Activated T-cell treated with anti-CD3 and anti-CD28 coated beads, Interleukin-2, amount 50 U/mL, for 24 hours (primary cell): ENCODE results near the gene TMPRSS7.

Experiments
- DNase-seq: peaks from one replicate; pipeline ENCODE4 v3.0.0-alpha.2; 2020
- H3K27ac Mint-ChIP-seq: 2 replicates; pipeline ENCODE4 v1.8.0; 2020; ENCODE audit warnings: mild to moderate bottlenecking, mixed read lengths
- H3K27me3 Mint-ChIP-seq: 2 replicates; pipeline ENCODE4 v1.8.0; 2020; ENCODE audit warnings: mixed read lengths
- H3K36me3 Mint-ChIP-seq: 2 replicates; pipeline ENCODE4 v1.8.0; 2020; ENCODE audit warnings: low read depth, mixed read lengths
- H3K4me1 Mint-ChIP-seq: 2 replicates; pipeline ENCODE4 v1.8.0; 2020; ENCODE audit warnings: low read depth, mixed read lengths
- H3K4me3 Mint-ChIP-seq: 2 replicates; pipeline ENCODE4 v1.8.0; 2020; ENCODE audit warnings: mild to moderate bottlenecking, moderate library complexity, mixed read lengths
- H3K9me3 Mint-ChIP-seq: 2 replicates; pipeline ENCODE4 v1.8.0; 2020; ENCODE audit warnings: mixed read lengths

Gene TMPRSS7

GRCh38 chr3:112004669-112005068 lies 29.9 kb upstream of the TMPRSS7 start:
- H3K9me3 Mint-ChIP-seq: no peaks in the 10 kb centered on the region
- H3K4me1 Mint-ChIP-seq: peaks cover 58% of the 10 kb centered on the region
- no peaks in the 10 kb centered on the region for H3K27me3 Mint-ChIP-seq
- no peak overlapping the region for H3K4me3 Mint-ChIP-seq
- no peaks in the 10 kb centered on the region for H3K36me3 Mint-ChIP-seq
- peak overlapping the region; percentile 94 for H3K27ac Mint-ChIP-seq
- DNase-seq: no peak

- Mint-ChIP-seq H3K36me3 (no peaks in the 10 kb centered on the region), H3K9me3 (no peaks in the 10 kb centered on the region), H3K27me3 (no peaks in the 10 kb centered on the region), H3K27ac (peak overlapping the region; percentile 94), H3K4me1 (peaks cover 55% of the 10 kb centered on the region), H3K4me3 (no peak overlapping the region)
- DNase-seq: no peak
Observed at GRCh38 chr3:112005091-112005672, 29.4 kb upstream of the TMPRSS7 start.

- Mint-ChIP-seq H3K27ac (no peak overlapping the region), H3K4me3 (no peak overlapping the region), H3K27me3 (no peaks in the 10 kb centered on the region), H3K36me3 (no peaks in the 10 kb centered on the region), H3K9me3 (no peaks in the 10 kb centered on the region), H3K4me1 (peaks cover 36% of the 10 kb centered on the region)
- DNase-seq: no peak
Observed at GRCh38 chr3:112007633-112008032, 26.9 kb upstream of the TMPRSS7 start.

DNA sequence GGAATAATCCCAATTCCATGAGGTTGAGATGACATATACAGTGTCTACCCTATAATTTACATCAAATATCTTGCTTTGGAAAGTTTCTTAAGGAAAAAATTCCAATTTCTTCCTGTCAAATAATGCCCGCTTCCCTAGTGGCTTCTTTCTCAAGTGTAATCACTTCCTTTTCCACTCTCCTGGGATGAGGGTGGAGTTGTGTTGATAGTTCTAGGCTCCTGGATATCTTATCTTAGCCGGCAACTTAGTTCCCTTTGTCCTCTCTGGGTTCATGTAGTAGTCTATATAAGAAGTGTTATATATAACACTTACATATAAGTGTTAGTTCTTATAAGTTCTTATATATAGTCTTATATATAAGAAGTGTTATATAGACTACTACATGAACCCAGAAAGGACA lies 24.9 kb upstream of the TMPRSS7 start:
- H3K9me3 Mint-ChIP-seq: no peaks in the 10 kb centered on the region
- no peak for DNase-seq
- H3K4me1 Mint-ChIP-seq: peaks cover 30% of the 10 kb centered on the region
- no peaks in the 10 kb centered on the region for H3K36me3 Mint-ChIP-seq
- no peak overlapping the region for H3K27ac Mint-ChIP-seq
- no peaks in the 10 kb centered on the region for H3K27me3 Mint-ChIP-seq
- H3K4me3 Mint-ChIP-seq: no peak overlapping the region

DNA sequence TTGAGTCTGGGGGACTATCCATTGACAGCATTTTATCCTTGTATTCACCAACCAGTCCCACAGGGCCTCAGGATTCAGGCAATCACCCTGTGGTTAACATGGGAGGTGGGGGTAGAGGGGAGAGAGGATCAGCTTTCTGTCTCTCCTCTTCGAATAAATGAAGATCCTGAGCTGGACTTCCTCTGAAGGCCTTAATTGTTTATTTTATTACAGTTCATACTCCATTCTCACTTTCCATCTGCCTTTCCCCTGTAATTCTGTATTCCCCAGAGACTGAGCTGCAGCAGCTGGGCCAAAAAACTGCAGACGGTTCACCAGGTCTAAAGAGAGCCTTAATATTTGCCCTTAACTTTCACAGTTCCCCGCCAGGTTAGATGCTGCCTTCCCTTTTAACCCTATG lies 23.9 kb upstream of the TMPRSS7 start:
- H3K27ac Mint-ChIP-seq: no peak overlapping the region
- no peaks in the 10 kb centered on the region for H3K27me3 Mint-ChIP-seq
- H3K4me1 Mint-ChIP-seq: peaks cover 22% of the 10 kb centered on the region
- H3K9me3 Mint-ChIP-seq: no peaks in the 10 kb centered on the region
- H3K36me3 Mint-ChIP-seq: no peaks in the 10 kb centered on the region
- no peak for DNase-seq
- H3K4me3 Mint-ChIP-seq: no peak overlapping the region

DNA sequence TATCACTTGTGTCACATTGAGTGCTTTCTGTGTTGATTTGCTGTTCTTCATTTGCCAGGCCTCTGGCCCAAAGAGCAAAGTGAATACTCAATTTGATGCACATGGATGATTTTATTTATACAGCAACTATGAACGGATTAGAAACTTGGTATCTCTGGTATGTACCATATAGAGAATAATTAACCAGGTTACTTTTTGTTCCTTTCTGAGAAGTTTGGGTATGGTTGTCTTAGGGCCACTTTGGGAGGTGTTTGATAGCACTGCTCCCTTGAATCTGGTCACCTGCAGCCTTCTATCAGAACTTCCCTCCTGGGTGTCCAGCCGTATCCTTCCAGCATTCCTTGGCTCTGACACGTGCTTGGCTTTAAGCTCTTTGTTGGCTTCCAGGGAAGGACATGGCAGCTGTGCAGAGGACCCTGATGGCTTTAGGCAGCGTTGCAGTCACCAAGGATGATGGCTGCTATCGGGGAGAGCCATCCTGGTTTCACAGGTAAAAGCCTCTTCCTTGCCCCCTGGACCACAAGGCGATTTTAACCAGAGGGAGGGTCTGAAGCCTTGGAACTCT lies 23.1 kb upstream of the TMPRSS7 start:
- no peaks in the 10 kb centered on the region for H3K27me3 Mint-ChIP-seq
- H3K36me3 Mint-ChIP-seq: no peaks in the 10 kb centered on the region
- no peaks in the 10 kb centered on the region for H3K9me3 Mint-ChIP-seq
- H3K27ac Mint-ChIP-seq: no peak overlapping the region
- DNase-seq: no peak
- peaks cover 22% of the 10 kb centered on the region for H3K4me1 Mint-ChIP-seq
- no peak overlapping the region for H3K4me3 Mint-ChIP-seq

DNA sequence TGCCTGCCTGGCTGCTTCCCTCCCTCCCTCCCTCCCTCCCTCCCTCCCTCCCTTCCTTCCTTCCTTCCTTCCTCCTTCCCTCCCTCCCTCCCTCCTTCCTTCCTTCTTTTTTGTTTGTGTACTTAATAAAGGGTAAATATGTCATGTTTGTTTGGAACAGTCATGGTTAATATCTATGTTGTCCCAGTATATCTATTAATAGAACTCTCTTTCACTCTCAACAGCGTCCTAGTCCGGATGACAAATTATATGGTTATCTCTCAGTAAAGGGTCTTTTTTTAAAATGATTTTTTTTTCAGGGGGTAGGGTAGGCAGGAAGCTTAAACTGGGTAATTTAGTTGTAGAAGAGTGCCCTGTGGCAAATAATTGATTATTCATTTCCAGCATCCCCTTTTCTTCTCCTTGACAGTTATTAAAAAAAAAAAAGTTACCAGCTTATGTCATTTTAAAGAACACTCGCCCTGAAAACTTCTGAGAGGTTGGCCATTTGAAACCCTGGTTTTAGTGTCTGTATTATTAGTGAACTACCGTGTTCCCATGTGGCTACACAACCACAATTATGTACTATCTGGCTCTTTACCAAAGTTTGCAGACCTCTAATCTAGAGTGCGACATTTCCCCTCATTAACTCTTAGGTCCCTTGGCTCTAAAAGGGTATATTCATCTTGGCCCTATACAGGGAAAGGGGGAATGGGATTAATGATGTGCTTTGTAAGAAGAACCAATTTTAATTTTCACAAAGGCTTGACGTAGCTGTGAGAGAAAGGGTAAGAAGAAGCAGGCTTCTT lies 22.1 kb upstream of the TMPRSS7 start:
- Mint-ChIP-seq H3K36me3 (no peaks in the 10 kb centered on the region), H3K4me1 (peaks cover 22% of the 10 kb centered on the region), H3K27ac (no peak overlapping the region), H3K27me3 (no peaks in the 10 kb centered on the region), H3K4me3 (no peak overlapping the region), H3K9me3 (no peaks in the 10 kb centered on the region)
- DNase-seq: no peak

GRCh38 chr3:112013058-112013783 lies 21.3 kb upstream of the TMPRSS7 start:
- Mint-ChIP-seq H3K27me3 (no peaks in the 10 kb centered on the region), H3K4me3 (no peak overlapping the region), H3K9me3 (no peaks in the 10 kb centered on the region), H3K36me3 (no peaks in the 10 kb centered on the region), H3K27ac (peak overlapping the region; percentile 7), H3K4me1 (peaks cover 24% of the 10 kb centered on the region)
- DNase-seq: peak; percentile 72

GRCh38 chr3:112013784-112014143 lies 20.8 kb upstream of the TMPRSS7 start:
- Mint-ChIP-seq H3K9me3 (no peaks in the 10 kb centered on the region), H3K4me3 (no peak overlapping the region), H3K27ac (no peak overlapping the region), H3K36me3 (no peaks in the 10 kb centered on the region), H3K4me1 (peaks cover 24% of the 10 kb centered on the region), H3K27me3 (no peaks in the 10 kb centered on the region)
- no peak for DNase-seq

DNA sequence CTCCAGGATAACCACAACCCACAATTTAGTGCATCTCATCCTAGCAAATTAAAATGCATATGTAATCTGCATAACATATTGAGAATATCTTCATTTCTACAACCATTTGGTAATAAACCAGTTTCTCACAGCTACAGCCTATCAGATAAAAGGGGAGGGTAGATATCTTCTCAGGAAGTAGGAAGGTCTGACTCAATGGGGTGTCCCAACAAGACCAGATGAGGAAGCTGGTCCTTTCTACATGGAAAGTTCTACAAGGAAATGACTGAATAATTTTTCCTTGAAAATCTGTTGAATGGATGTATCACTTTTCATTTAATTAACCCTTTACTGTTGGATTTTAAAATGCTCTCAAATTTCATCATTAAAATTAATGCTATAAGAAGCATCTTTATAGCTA lies 17.4 kb upstream of the TMPRSS7 start:
- peaks cover 24% of the 10 kb centered on the region for H3K4me1 Mint-ChIP-seq
- no peak for DNase-seq
- no peak overlapping the region for H3K4me3 Mint-ChIP-seq
- no peak overlapping the region for H3K27ac Mint-ChIP-seq
- no peaks in the 10 kb centered on the region for H3K9me3 Mint-ChIP-seq
- H3K27me3 Mint-ChIP-seq: no peaks in the 10 kb centered on the region
- H3K36me3 Mint-ChIP-seq: no peaks in the 10 kb centered on the region

- Mint-ChIP-seq H3K27me3 (no peaks in the 10 kb centered on the region), H3K27ac (no peak overlapping the region), H3K4me3 (no peak overlapping the region), H3K36me3 (no peaks in the 10 kb centered on the region), H3K9me3 (no peaks in the 10 kb centered on the region), H3K4me1 (peaks cover 13% of the 10 kb centered on the region)
- no peak for DNase-seq
Observed at GRCh38 chr3:112018712-112019111, 15.8 kb upstream of the TMPRSS7 start.

DNA sequence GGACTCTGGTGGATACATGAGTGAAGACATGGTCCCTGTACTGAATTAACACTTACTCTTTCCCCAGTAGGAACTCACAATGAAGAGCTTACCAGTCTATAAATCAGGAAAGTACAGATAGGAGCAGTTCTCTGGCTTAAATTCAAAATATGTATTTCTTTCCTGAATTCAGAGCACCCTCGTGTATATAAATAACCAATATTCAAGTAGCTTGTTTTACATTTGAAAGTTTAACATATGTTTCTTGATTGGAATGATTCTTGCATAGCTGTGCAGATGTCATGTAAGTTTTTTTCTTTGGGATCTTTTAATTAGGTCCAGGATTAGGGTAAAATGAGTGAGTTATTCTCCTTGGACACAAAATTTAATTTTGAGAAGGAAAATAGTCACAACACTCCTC lies 14.8 kb upstream of the TMPRSS7 start:
- Mint-ChIP-seq H3K4me3 (no peak overlapping the region), H3K36me3 (no peaks in the 10 kb centered on the region), H3K9me3 (no peaks in the 10 kb centered on the region), H3K4me1 (peaks cover 9% of the 10 kb centered on the region), H3K27ac (no peak overlapping the region), H3K27me3 (no peaks in the 10 kb centered on the region)
- DNase-seq: no peak

DNA sequence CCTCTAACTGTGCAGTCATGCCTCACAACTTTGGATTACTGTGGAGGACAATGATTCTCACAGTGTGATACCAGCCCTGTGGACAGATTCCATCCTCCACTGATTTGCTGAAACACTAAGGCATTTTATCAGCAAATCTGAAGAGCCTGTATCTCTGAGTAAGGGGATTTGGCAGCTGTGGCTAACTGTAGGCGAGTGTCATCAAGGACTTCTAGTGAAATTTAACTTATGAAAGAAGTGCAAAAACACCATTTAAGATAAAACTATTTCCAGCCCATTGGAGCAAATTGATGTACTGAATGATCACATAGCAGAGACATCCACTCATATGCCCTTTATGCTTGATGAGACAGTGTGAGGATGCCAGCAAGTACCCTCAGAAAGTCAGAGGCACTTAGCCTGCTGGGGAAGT lies 13.9 kb upstream of the TMPRSS7 start:
- Mint-ChIP-seq H3K4me3 (no peak overlapping the region), H3K9me3 (no peaks in the 10 kb centered on the region), H3K36me3 (no peaks in the 10 kb centered on the region), H3K27me3 (no peaks in the 10 kb centered on the region), H3K27ac (no peak overlapping the region), H3K4me1 (peaks cover 9% of the 10 kb centered on the region)
- no peak for DNase-seq

- Mint-ChIP-seq H3K4me3 (no peak overlapping the region), H3K36me3 (no peaks in the 10 kb centered on the region), H3K4me1 (no peaks in the 10 kb centered on the region), H3K9me3 (no peaks in the 10 kb centered on the region), H3K27ac (no peak overlapping the region), H3K27me3 (no peaks in the 10 kb centered on the region)
- DNase-seq: no peak
Observed at GRCh38 chr3:112027142-112027541, 7.4 kb upstream of the TMPRSS7 start.

- H3K9me3 Mint-ChIP-seq: no peaks in the 10 kb centered on the region
- no peak for DNase-seq
- H3K4me1 Mint-ChIP-seq: no peaks in the 10 kb centered on the region
- H3K36me3 Mint-ChIP-seq: no peaks in the 10 kb centered on the region
- H3K27ac Mint-ChIP-seq: no peak overlapping the region
- no peaks in the 10 kb centered on the region for H3K27me3 Mint-ChIP-seq
- no peak overlapping the region for H3K4me3 Mint-ChIP-seq
Observed at GRCh38 chr3:112027826-112028225, 6.7 kb upstream of the TMPRSS7 start.
